NCI-H128 (cell line): ENCODE data around the gene SUMO2.
A peak's percentile ranks its signal among the peaks of the same experiment; 100 is the strongest.
"Not testable (repeated sequence)": the region's sequence is repeated elsewhere in the genome, so short reads cannot be mapped to it uniquely, and the experiment has no call there.

Experiments used
- DNase-seq: peaks from one replicate; lab custom pipeline; 2025; ENCODE audit not compliant: unreplicated experiment; lab: John Stamatoyannopoulos, UW

The SUMO2 gene

DNA sequence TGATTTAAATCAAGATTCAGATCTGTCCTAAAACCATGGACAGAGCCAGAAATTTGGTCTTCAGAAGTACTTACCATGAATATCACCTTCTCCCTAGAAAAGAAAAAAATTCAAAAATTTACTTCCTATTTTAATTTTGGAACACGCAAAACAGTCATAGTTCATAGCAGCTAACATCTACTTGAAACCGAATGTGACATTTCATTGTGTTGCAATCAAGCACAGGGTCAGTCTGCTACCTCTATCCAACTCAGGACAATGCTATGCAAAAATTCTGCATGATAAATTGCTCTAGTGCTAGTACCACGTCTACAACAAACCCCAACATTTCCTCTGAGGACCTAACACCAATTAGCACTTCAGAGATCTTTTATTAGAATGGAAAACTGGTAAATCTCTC lies 36.2 kb downstream of the SUMO2 start:
- no peak for DNase-seq

GRCh38 chr17:75144816-75145512 lies 37.8 kb downstream of the SUMO2 start:
- no peak for DNase-seq

DNA sequence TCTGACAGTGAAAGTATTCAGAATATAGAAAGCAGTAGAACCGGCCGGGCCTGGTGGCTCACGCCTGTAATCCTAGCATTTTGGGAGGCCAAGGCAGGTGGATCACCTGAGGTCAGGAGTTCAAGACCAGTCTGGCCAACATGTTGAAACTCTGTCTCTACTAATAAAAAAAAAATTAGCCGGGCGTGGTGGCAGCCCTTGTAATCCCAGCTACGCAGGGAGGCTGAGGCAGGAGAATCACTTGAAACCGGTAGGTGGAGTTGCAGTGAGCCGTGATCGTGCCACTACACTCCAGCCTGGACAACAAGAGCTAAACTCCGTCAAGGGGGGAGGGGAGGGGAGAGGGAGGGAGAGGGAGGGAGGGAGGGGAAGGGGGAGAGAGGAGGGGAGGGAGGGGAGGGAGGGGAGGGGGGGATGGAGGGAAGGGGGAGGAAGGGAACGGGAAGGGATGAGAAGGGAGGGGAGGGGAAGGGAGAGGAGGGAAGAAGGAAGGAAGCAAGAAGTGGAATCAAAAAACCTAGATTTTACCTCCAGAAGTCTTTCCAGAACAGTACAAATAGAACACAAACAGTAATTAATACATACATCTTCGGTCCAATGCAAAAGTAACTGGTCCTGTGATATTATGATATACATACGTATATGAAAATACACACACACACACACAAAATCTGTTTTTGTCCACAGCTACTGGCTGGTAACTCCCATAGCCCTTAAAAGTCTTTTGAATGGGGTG lies 40.4 kb downstream of the SUMO2 start:
- no peak for DNase-seq

DNA sequence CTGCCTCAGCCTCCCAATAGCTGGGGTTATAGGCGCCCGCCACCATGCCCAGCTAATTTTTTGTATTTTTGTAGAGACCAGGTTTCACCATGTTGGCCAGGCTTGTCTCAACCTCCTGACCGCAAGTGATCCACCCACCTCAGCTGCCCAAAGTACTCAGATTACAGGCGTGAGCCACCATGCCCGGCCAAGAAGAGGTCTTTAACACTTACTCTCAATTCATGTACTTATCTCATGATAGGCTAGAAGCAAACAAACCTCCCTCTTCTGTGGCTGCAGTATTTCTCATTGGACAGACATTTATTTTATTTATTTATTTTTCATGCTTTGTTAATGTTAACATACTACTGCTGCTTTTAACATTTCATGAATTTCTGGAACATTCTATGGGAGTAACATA lies 44.2 kb downstream of the SUMO2 start:
- no peak for DNase-seq

GRCh38 chr17:75137762-75138161 lies 45.0 kb downstream of the SUMO2 start:
- DNase-seq: not testable (repeated sequence)

DNA sequence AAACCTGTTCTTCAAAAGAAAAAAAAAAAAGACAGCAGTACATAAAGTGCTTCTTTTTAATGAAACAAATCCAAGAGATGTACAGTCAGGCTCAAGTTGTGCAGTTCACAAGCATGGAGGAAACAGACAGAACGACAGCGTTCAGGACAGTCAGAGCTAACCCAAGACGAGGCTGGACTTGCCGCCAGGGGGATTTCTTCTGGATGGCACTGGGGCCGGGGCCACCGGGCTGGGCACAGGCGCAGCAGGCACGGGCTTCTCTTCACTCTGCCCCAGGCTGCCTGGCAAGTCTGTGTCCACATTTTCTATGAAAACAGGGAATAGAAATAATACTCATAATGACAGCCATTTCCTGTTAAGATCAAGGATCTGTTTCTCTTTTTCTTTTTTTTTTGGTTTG lies 46.8 kb downstream of the SUMO2 start:
- DNase-seq: no peak

DNA sequence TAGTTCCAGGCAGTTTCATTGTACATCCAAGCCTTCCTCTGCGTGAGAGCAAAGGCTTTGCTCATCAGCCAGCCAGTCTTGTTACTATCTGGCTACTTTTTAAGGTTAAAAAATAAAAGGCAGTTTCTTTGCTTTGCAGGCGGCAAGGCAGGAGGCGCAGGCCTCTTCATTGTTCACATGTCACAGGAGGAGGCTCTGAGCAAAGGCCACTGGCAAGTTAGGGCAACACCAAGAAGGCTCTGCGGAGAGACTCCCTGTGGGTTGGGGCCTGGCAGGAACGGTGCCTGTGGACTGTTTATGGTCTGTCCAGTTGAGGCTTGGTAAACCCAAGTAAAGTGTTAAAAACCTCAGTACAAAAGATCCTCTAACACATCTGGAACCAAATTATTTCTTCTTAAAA lies 47.3 kb downstream of the SUMO2 start:
- DNase-seq: no peak

GRCh38 chr17:75133607-75134347 lies 49.0 kb downstream of the SUMO2 start:
- not testable (repeated sequence) for DNase-seq

- no peak for DNase-seq
Observed at GRCh38 chr17:75133001-75133400, 49.8 kb downstream of the SUMO2 start.

GRCh38 chr17:75132018-75133000 lies 50.5 kb downstream of the SUMO2 start:
- DNase-seq: not testable (repeated sequence)

DNA sequence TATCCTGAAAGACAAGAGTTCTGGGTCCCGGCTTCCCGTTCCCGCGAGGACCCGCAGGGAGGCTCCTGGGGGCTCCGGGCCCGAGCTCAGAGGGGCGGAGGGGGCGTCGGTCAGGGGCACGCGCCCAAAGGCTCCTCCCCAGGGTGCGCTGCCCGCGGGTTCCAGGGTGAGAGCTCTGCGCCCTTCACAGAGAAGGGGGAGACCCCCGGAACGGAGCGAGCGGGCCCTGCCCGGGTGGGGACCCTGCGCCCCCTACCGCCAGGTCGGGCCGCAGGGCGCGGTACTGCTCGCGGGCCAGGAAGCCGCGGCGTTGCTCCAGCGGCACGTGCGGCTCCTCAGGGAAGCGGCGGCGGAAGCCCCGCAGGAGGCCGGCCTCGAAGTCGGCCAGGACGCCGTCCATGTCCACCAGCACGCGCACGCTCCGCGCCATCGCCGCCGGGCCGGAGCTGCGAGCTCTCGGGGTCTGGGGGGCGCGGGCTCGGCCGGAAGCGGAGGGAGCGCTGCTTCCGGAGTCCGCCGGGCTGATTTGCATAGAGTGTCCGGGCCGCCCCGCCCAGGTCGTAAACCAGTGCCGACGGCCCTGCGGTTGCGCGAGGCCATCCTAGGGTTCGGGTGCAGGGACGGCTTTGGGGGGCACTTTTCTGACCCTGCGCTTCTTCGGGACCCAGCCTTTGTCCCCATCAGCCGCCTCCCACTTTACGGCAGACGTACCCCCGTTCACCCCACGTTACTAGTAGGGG lies 51.3 kb downstream of the SUMO2 start, which contains the start of gene NT5C:
Gene NT5C (minus strand): TSS at position 465 of the 740 bp plus-strand sequence. CDS start 35 bp downstream, at position 430.
- peak; percentile 41 for DNase-seq

DNA sequence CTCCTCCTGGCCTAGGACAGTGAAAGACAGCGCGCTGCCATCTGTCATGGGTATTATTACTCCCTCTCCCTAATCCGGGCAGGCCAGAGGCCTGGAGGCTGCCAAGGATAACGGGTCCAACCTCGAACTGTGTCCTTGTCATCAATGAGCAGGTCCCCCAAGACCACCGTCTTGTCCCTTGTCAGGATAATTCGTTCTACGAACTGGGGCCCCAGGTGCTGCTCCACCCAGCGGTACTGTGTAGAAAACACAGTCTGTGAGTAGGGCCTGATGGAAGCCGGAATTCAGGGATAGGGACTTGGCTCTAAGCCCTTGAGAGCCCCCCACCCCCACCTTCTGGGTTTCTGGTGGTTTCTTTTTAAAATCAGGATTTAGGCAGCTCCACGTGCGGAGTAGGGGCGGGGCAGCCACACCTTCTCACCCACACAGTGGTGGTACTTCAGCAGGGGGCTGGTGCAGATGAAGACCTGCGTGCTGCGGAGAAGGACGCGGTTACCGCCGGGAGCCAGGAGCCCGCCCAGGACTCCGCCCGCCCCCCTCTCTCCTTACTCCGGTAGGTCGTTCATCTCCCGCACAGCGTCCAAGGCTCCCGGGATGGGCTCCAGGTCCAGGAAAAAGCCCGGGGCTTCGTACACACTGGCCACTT lies 52.0 kb downstream of the SUMO2 start:
- DNase-seq: peak; percentile 33

DNA sequence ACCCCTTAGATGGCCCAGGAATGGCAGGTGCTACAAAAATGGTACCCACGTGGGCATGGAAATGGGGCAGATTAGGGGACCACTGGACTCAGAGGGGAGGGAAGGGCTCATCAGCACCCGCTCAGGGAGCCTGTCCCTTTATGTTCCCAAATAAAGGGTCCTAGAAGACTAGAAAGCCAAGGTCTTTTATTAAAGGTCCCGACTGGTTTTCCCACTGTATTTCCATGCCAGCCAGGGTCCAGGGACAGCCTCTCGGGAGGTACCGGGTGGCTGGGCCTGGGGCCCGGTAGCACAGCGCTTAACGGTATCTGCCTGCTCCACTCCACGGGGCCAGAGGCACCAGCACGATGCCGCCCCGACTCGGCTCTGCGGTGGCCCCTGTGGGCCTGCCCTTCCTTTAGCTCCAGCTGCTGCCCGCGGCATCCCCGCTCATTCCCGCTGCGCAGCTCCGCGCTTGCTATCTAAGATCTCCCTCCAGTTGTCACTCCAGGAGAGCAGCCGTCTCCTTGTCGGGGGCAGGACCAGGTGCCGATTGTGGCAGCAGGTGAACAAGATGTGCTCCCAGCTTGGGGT lies 52.6 kb downstream of the SUMO2 start:
- no peak for DNase-seq

DNA sequence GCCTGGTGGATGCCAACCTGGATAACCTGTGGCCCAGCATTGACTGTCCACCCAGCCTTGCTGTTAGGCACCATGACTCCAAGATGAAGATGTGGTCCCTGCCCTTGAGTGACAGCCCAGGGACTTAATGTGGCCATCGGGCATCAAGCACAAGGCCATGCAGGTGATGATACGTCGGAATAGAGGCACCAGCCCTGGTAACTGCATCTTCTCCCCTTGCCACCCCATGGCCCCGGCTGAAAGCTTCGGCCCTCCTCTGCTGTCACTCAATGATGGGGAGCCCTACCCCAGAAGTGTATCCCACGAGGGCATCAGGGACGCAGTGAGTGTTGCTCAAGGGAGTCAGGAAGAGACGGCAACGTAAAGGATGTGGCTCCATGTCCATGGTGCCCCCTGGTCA lies 53.2 kb downstream of the SUMO2 start:
- DNase-seq: no peak

GRCh38 chr17:75128694-75129505 lies 53.9 kb downstream of the SUMO2 start:
- no peak for DNase-seq

DNA sequence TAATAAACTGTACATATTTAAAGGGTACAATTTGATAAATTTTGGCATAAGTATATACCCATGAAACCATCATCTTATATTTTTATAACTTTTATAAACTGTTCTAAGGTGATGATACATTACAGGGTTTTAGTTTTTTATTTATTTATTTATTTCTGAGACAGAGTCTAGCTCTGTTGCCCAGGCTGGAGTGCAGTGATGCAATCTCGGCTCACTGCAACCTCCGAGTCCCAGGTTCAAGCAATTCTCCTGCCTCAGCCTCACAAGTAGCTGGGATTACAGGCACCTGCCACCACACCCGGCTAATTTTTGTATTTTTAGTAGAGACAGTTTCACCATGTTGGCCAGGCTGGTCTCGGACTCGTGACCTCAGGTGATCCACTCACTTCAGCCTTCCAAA lies 54.8 kb downstream of the SUMO2 start:
- DNase-seq: not testable (repeated sequence)

- no peak for DNase-seq
Observed at GRCh38 chr17:75126954-75127353, 55.8 kb downstream of the SUMO2 start.

GRCh38 chr17:75125984-75126383 lies 56.8 kb downstream of the SUMO2 start:
- no peak for DNase-seq
